NCI-H524 treated with DMSO at 0.1 percent for 48 hours (cell line): ENCODE results near the gene SAMD10.
"Not testable (repeated sequence)": the region's sequence is repeated elsewhere in the genome, so short reads cannot be mapped to it uniquely, and the experiment has no call there.

Experiments
- DNase-seq: peaks from one replicate; lab custom pipeline; 2025; lab: John Stamatoyannopoulos, UW

SAMD10 gene

DNA sequence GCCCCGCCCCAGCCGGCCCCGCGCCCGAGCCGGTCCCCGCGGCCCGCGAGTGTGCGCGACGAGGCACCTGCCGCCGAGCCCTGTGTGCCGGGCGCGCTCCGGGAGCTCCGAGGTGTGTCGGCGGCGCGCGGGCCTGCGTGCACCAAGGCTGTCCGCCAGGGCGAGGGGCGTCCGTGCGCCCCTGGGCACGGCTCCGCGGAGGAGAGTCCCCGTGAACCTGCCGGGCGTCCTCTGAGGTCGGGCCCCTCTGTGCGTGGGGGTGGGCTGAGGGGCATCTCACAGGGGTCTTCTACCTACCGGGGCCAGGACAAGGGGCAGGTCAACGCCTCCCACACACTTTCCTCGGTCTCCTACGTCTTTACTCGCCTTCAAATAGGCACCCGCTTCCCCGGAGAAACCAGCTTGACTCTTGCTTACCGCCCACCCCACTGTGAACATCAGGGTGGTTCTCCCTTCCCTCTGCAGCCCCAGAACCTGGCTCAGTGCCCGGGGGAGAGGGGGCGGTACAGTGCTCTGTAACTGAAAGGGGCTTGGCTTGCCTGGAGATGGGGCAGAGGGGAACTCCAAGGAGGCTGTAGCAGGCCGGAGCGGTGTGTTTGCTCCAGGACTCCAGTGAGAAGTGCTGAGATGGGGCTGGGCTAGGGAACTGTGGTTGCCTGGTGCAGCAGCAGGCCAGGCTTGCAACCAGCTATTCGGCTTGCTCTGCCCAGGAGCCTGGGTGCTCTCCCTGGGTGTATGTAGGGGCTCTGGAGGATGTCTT lies at the start of gene SAMD10:
SAMD10 (minus strand) TSS at position 86 of the 760 bp plus-strand sequence. CDS start 175 bp downstream, outside the sequence.
- DNase-seq = no peak

DNA sequence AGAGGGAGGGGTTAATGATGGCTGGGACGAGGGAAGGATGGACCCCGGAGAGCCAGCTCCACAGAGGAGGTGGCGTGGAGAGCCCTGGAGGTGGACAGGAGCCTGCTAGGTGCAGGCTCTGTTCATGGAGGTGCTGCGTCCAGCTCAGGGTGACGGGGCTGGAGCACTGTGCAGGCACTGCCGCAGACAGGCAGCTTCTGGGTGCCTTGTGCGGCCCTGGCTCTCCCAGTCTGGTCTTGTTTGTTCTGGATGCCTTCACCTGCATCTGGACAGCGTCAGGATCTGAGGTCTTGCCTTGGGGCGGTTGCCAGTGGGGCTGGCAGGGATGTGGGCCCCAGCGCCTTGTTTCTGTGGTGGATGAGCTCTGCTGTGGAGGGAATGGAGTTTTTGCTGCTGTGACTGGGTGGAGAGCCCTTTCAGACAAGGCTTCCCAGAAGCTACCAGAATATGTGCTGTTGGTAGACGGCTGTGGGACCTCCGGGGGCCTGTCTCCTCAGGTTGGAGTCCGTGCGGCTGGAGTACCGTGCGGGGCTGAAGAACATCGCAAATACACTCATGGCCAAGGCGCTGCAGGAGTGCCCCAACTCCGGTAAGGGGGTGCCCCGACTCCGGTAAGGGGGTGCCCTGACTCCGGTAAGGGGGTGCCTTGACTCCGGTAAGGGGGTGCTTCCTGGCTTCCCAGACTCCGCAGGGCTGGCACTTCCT lies 48.7 kb upstream of the SAMD10 start:
- no peak for DNase-seq

- no peak for DNase-seq
Observed at GRCh38 chr20:64025826-64026412, 46.5 kb upstream of the SAMD10 start.

DNA sequence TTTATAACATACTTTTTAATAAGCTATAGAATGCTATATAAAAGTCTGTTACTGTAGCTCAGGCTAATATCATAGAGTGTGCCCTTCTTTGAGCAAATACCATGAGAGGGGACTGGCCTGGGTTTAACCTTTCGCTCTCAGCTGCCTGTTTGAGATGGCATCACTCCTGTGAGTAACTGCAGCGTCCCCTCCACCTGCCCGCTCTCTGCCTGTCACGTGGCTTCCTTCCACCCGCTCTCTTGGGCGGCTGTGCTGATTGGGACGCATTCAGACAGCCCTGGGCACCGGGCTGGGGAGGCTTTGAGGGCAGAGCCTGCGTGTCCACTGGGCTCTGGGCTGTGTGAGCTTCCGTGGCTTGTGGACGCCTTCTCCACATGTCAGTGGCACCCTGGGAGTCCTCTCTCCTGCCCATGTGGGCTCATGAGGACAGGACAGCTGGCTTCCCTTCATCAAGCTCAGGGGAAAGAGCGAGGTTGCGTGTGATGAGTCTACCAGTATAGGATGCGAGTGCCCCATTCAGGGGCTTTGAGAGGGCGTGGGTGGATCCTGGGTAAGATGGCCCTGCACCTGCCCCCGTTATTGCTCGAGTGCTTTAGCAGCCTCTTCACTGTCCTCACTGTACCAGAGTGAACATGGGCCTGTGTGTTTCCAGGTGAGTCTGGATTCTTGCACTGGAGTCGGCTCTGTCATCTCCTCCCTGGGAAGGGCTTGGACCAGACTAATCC lies 45.8 kb upstream of the SAMD10 start:
- DNase-seq = no peak

DNA sequence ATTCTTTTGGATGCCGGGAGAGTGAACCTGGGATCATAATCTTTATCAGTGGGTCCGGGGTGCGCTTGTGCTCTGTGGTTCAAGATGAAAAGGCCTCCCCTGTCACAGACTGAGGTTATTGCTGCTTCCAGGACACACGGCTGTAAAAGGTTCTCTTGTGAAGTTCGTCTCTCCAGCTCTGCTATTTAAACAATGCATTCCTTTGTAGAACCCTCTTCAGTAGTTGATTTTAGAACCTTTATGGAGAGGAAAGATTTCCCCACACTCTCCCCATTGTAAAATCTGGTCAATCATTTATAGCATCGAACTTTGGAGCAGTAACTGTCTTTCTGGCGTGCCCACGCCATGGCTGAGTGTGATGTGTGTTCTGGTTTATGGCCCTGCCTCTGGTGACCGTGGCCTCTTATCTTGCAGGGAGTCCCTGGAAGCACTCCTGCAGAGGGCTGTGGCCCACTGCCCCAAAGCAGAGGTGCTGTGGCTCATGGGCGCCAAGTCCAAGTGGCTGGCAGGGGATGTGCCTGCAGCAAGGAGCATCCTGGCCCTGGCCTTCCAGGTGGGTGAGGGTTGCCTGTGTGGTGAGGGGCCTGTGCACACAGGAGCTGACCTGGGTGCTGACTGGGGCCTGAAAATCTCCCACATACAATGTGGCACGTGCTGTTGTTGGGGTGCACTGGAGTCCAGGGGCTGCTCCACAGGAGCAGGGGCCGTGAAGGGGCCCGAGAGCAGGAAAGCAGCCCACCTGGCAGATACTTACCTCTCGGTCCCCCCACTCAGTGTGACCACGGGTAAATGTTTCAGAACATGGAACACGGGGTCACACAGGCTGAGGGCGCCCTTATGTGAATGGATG lies 44.9 kb upstream of the SAMD10 start:
- DNase-seq = no peak

DNA sequence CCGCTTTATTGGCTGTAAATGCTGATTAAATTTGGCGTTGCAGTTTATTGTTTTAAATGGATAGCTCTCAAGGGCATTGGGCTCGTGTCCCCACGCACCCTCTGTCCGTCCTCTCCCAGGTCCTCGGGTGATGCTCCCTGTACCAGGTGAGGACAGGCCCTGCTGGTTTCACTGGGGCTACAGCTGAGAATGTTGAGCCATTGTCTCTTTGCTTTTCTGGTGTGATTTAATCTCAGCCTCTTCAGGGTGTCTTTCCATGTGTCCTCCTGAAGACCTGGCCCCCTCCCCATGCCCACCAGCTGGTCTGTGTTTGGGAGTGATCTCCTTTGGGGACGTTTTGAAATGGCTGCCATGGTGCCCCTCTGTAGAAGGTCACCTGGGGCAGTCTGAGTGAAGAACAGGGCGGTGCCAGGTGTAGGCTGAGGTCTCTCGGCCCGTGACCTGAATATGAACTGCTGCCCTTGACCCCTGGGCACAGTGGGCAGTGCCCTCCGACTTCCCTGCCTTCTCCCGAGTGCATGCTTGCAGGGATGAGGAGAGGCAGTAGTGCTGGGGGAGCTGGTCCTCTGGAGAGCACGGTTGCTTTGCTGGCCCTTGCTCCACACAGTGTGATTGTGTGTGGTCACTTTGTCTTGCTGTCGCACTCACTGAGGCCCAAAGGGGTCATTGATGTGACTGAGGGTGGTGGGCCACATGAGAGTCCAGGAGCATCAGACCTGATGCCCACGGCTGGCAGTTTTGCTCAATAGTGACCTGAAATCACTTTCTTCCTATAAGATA lies 44.1 kb upstream of the SAMD10 start:
- no peak for DNase-seq

GRCh38 chr20:64022671-64023360 lies 43.4 kb upstream of the SAMD10 start:
- no peak for DNase-seq

GRCh38 chr20:64021124-64021975 lies 41.9 kb upstream of the SAMD10 start:
- no peak for DNase-seq

GRCh38 chr20:64015635-64016034 lies 36.2 kb upstream of the SAMD10 start:
- no peak for DNase-seq

DNA sequence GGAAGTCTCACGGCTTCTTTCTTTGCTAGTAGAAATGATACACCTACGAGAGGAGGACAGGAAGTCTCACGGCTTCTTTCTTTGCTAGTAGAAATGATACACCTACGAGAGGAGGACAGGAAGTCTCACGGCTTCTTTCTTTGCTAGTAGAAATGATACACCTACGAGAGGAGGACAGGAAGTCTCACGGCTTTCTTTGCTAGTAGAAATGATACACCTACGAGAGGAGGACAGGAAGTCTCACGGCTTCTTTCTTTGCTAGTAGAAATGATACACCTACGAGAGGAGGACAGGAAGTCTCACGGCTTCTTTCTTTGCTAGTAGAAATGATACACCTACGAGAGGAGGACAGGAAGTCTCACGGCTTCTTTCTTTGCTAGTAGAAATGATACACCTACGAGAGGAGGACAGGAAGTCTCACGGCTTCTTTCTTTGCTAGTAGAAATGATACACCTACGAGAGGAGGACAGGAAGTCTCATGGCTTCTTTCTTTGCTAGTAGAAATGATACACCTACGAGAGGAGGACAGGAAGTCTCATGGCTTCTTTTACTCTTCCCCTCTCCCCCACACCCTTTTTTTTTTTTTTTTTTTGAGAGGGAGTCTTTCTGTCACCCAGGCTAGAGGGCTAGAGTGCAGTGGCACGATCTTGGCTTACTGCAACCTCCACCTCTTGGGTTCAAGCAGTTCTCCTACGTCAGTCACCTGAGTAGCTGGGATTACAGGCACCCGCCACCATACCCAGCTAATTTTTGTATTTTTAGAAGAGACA lies 33.1 kb upstream of the SAMD10 start:
- not testable (repeated sequence) for DNase-seq

DNA sequence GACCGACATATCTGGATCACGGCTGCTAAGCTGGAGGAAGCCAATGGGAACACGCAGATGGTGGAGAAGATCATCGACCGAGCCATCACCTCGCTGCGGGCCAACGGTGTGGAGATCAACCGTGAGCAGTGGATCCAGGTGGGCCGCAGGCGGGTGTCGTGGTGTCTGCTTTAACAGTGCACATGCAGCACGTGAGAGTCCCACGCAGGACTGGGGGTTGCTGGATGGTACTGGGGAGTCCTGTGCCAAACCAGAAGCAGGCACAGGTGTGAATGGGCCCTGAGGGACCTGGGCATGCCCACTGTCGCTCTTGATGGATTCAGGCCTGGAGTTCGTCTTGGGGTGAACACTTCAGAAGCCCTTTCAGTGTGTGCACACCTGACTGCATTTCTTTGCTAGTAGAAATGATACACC lies 31.9 kb upstream of the SAMD10 start:
- no peak for DNase-seq

GRCh38 chr20:64010711-64011237 lies 31.3 kb upstream of the SAMD10 start:
- no peak for DNase-seq

- no peak for DNase-seq
Observed at GRCh38 chr20:64009811-64010387, 30.5 kb upstream of the SAMD10 start.

DNA sequence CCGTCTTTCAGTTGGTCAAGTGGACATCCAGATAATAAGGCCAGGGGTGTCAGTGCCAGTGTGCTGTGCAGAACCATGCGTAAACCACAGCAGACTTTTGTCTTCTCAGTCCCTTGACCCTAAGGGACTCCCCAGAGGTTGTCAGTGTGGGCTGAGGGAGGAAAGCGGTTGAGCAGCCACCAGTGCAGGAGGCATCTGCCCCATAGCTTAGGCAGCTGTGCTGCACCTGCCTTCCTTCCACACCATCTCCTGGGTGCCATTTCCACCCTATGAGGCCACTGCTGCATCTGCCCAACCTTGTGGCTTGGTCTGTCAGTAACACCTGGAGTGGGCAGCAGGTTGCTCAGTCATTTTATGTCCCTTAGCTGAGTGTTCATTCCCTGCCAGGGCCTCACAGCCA lies 27.5 kb upstream of the SAMD10 start:
- no peak for DNase-seq

DNA sequence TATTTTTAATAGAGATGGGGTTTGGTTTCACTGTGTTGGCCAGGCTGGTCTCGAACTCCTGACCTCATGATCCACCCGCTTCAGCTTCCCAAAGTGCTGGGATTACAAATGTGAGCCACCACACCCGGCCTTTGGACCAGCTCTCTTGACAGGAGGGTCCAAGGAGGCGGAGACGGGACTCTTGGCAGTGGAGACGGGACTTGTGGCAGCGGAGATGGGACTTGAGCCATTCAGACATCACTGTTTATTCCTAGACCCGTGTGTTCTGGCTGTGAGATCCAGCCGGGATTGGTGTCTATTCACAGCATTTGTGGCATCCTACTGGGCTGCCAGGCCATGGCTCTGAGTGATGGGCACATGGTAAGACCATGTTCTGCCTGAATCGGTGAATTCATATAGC lies 27.0 kb upstream of the SAMD10 start:
- DNase-seq = no peak

DNA sequence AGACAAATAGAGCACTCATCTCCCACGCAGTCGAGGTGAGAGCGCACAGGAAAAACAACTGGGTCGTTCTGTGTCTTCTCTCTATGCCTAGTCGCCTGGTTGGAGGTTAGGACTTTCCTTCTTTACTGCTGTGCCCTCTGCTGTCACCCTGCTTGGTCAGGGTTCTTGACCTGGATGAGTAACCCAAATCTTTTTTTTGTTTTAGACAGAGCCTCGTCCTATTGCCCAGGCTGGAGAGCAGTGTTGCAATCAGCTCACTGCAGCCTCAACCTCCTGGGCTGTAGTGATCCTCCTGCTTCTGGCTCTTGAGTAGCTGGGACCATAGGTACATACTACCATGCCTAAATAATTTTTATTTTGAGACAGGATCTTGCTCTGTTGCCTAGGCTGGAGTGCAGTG lies 26.0 kb upstream of the SAMD10 start:
- DNase-seq = no peak

- DNase-seq = no peak
Observed at GRCh38 chr20:64003960-64004725, 24.7 kb upstream of the SAMD10 start.
